GM18858 (cell line): ENCODE measurements around the gene ENKD1.
"Not testable (repeated sequence)": the region's sequence is repeated elsewhere in the genome, so short reads cannot be mapped to it uniquely, and the experiment has no call there.

ENCODE experiments used
- ATAC-seq: cut with Tn5 transposase; IDR thresholded peaks from one replicate; pipeline ENCODE4 v1.9.1; 2021; ENCODE audit not compliant: unreplicated experiment

The ENKD1 gene

GRCh38 chr16:67666559-67667452 lies at the start of gene ENKD1, which contains the start of gene C16orf86:
ENKD1 (minus strand) TSS chr16:67666750; CDS start chr16:67666442, 308 bp downstream.
C16orf86 (plus strand) TSS chr16:67666814; CDS start chr16:67666971, 157 bp downstream.
- peak; percentile 44 for ATAC-seq

GRCh38 chr16:67716097-67716496 lies 49.5 kb upstream of the ENKD1 start:
- no peak for ATAC-seq

- ATAC-seq = no peak
Measured at GRCh38 chr16:67714522-67714921, 48.0 kb upstream of the ENKD1 start.

GRCh38 chr16:67713647-67714273 lies 47.2 kb upstream of the ENKD1 start:
- ATAC-seq = no peak

- no peak for ATAC-seq
Measured at GRCh38 chr16:67710607-67711006, 44.1 kb upstream of the ENKD1 start.

- no peak for ATAC-seq
Measured at GRCh38 chr16:67709050-67709449, 42.5 kb upstream of the ENKD1 start.

- no peak for ATAC-seq
Measured at GRCh38 chr16:67708368-67708771, 41.8 kb upstream of the ENKD1 start.

GRCh38 chr16:67707790-67708189 lies 41.2 kb upstream of the ENKD1 start:
- no peak for ATAC-seq

GRCh38 chr16:67707210-67707609 lies 40.7 kb upstream of the ENKD1 start:
- no peak for ATAC-seq

- no peak for ATAC-seq
Measured at GRCh38 chr16:67704110-67704509, 37.6 kb upstream of the ENKD1 start.

GRCh38 chr16:67703626-67704025 lies 37.1 kb upstream of the ENKD1 start:
- no peak for ATAC-seq

- no peak for ATAC-seq
Measured at GRCh38 chr16:67702130-67702529, 35.6 kb upstream of the ENKD1 start.

GRCh38 chr16:67701420-67701819 lies 34.9 kb upstream of the ENKD1 start:
- ATAC-seq = no peak

- ATAC-seq = no peak
Measured at GRCh38 chr16:67699265-67699664, 32.7 kb upstream of the ENKD1 start.

- ATAC-seq = no peak
Measured at GRCh38 chr16:67697422-67698185, 31.1 kb upstream of the ENKD1 start.

GRCh38 chr16:67694611-67695010 lies 28.1 kb upstream of the ENKD1 start:
- ATAC-seq = no peak

GRCh38 chr16:67693517-67694285 lies 27.2 kb upstream of the ENKD1 start:
- not testable (repeated sequence) for ATAC-seq

GRCh38 chr16:67685388-67686112 lies 19.0 kb upstream of the ENKD1 start:
- no peak for ATAC-seq

- ATAC-seq = no peak
Measured at GRCh38 chr16:67683767-67684166, 17.2 kb upstream of the ENKD1 start.
